ENCODE measurements around the gene LTF. TPM values are rescaled to one million over a fixed set of nuclear protein-coding genes. Genes with fewer than 3 reads are reported as not detected.

The LTF gene
- total and polyA plus RNA-seq, 2 experiments from 2014 or later = 0.73 to 1.3 TPM

DNA sequence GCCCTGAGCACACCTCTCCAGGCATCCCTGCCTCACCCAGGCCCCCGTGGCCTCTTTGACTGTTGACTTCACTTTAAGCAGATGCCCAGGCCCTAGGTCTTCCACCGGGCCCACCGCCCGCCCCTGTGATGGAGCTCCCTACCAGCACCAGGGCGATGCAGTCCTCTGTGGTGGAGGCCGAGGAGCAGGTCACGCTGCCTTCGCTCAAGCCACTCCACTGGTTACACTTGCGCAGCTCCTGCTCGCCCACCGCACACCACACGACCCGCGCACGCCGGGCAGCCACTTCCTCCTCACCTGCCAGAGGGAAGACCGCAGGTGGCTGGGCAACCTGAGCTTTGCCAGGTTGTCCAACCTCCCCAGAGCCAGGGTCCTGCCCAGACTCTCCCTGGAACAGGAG lies 16.0 kb downstream of the LTF start:
- Mint-ChIP-seq H3K4me3 (no peak overlapping the region), H3K4me1 (no peaks in the 10 kb centered on the region), H3K27me3 (ENCODE audit: insufficient read depth, low read depth, poor library complexity) (peaks cover 7% of the 10 kb centered on the region), H3K9me3 (no peaks in the 10 kb centered on the region), H3K36me3 (ENCODE audit: low read depth) (no peaks in the 10 kb centered on the region), H3K27ac (no peak overlapping the region)
- Histone ChIP-seq H2AFZ (no peak overlapping the region), H4K20me1 (replicated peaks; ENCODE audit: insufficient read depth) (no peaks in the 10 kb centered on the region), H3K79me2 (replicated peaks; ENCODE audit: insufficient read depth) (no peaks in the 10 kb centered on the region), H3K36me3 (ENCODE audit: insufficient read depth) (no peaks in the 10 kb centered on the region), H3K4me3 (no peak overlapping the region), H3K4me2 (no peak overlapping the region), H3K27ac (ENCODE audit: low read depth) (no peak overlapping the region), H3K27me3 (ENCODE audit: insufficient read depth) (no peaks in the 10 kb centered on the region), H3K4me1 (ENCODE audit: insufficient read depth) (no peaks in the 10 kb centered on the region), H3K9me2 (ENCODE audit: insufficient read depth) (no peaks in the 10 kb centered on the region), H3F3A (replicated peaks; ENCODE audit: low read depth) (no peaks in the 10 kb centered on the region)
- TF ChIP-seq, protein P1, sequence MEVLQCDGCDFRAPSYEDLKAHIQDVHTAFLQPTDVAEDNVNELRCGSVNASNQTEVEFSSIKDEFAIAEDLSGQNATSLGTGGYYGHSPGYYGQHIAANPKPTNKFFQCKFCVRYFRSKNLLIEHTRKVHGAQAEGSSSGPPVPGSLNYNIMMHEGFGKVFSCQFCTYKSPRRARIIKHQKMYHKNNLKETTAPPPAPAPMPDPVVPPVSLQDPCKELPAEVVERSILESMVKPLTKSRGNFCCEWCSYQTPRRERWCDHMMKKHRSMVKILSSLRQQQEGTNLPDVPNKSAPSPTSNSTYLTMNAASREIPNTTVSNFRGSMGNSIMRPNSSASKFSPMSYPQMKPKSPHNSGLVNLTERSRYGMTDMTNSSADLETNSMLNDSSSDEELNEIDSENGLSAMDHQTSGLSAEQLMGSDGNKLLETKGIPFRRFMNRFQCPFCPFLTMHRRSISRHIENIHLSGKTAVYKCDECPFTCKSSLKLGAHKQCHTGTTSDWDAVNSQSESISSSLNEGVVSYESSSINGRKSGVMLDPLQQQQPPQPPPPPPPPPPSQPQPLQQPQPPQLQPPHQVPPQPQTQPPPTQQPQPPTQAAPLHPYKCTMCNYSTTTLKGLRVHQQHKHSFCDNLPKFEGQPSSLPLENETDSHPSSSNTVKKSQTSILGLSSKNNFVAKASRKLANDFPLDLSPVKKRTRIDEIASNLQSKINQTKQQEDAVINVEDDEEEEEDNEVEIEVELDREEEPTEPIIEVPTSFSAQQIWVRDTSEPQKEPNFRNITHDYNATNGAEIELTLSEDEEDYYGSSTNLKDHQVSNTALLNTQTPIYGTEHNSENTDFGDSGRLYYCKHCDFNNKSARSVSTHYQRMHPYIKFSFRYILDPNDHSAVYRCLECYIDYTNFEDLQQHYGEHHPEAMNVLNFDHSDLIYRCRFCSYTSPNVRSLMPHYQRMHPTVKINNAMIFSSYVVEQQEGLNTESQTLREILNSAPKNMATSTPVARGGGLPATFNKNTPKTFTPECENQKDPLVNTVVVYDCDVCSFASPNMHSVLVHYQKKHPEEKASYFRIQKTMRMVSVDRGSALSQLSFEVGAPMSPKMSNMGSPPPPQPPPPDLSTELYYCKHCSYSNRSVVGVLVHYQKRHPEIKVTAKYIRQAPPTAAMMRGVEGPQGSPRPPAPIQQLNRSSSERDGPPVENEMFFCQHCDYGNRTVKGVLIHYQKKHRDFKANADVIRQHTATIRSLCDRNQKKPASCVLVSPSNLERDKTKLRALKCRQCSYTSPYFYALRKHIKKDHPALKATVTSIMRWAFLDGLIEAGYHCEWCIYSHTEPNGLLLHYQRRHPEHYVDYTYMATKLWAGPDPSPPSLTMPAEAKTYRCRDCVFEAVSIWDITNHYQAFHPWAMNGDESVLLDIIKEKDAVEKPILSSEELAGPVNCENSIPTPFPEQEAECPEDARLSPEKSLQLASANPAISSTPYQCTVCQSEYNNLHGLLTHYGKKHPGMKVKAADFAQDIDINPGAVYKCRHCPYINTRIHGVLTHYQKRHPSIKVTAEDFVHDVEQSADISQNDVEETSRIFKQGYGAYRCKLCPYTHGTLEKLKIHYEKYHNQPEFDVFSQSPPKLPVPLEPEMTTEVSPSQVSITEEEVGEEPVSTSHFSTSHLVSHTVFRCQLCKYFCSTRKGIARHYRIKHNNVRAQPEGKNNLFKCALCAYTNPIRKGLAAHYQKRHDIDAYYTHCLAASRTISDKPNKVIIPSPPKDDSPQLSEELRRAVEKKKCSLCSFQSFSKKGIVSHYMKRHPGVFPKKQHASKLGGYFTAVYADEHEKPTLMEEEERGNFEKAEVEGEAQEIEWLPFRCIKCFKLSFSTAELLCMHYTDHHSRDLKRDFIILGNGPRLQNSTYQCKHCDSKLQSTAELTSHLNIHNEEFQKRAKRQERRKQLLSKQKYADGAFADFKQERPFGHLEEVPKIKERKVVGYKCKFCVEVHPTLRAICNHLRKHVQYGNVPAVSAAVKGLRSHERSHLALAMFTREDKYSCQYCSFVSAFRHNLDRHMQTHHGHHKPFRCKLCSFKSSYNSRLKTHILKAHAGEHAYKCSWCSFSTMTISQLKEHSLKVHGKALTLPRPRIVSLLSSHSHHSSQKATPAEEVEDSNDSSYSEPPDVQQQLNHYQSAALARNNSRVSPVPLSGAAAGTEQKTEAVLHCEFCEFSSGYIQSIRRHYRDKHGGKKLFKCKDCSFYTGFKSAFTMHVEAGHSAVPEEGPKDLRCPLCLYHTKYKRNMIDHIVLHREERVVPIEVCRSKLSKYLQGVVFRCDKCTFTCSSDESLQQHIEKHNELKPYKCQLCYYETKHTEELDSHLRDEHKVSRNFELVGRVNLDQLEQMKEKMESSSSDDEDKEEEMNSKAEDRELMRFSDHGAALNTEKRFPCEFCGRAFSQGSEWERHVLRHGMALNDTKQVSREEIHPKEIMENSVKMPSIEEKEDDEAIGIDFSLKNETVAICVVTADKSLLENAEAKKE (CRISPR knock-in tag; IDR thresholded peaks at IDR 0.05) = no peak
- no peak for TF ChIP-seq EZH2phosphoT487 (IDR thresholded peaks at IDR 0.05; ENCODE audit: unreplicated experiment)
- TF ChIP-seq NANOG (IDR thresholded peaks at IDR 0.05; ENCODE audit: borderline replicate concordance) = no peak
- no peak for TF ChIP-seq ETS1 (IDR thresholded peaks at IDR 0.05)
- no peak for TF ChIP-seq CTCF (conservative IDR thresholded peaks at IDR 0.05; ENCODE audit: low read depth in 2 of 2)
- no peak for TF ChIP-seq CREB1 (CRISPR knock-in tag; IDR thresholded peaks at IDR 0.05; ENCODE audit: low read depth)
- TF ChIP-seq, protein P2, sequence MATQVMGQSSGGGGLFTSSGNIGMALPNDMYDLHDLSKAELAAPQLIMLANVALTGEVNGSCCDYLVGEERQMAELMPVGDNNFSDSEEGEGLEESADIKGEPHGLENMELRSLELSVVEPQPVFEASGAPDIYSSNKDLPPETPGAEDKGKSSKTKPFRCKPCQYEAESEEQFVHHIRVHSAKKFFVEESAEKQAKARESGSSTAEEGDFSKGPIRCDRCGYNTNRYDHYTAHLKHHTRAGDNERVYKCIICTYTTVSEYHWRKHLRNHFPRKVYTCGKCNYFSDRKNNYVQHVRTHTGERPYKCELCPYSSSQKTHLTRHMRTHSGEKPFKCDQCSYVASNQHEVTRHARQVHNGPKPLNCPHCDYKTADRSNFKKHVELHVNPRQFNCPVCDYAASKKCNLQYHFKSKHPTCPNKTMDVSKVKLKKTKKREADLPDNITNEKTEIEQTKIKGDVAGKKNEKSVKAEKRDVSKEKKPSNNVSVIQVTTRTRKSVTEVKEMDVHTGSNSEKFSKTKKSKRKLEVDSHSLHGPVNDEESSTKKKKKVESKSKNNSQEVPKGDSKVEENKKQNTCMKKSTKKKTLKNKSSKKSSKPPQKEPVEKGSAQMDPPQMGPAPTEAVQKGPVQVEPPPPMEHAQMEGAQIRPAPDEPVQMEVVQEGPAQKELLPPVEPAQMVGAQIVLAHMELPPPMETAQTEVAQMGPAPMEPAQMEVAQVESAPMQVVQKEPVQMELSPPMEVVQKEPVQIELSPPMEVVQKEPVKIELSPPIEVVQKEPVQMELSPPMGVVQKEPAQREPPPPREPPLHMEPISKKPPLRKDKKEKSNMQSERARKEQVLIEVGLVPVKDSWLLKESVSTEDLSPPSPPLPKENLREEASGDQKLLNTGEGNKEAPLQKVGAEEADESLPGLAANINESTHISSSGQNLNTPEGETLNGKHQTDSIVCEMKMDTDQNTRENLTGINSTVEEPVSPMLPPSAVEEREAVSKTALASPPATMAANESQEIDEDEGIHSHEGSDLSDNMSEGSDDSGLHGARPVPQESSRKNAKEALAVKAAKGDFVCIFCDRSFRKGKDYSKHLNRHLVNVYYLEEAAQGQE (IDR thresholded peaks at IDR 0.05; ENCODE audit: unreplicated experiment) = no peak
- no peak for TF ChIP-seq JUNB (IDR thresholded peaks at IDR 0.05; ENCODE audit: unreplicated experiment)
- TF ChIP-seq ZNF114 (CRISPR knock-in tag; IDR thresholded peaks at IDR 0.05) = no peak
- ATAC-seq (no peak), DNase-seq (ENCODE audit: low spot score) (no peak)
